IMR-90 (cell line): Measurements from ENCODE around the gene TAPBP. TPM values are rescaled to one million over a fixed set of nuclear protein-coding genes. Genes with fewer than 3 reads are reported as not detected.

Source experiments
- ATAC-seq: fragments of 200-7000 bp; cut with Tn5 transposase; 2 replicates; pipeline ENCODE4 v1.9.1; 2020; ENCODE audit warnings: low read depth, mild to moderate bottlenecking, moderate library complexity
- BruUV-seq: library from RNA; stranded (reverse); fragments of 400-500 nt; replicated peaks from 2 replicates; lab custom pipeline; 2021; lab: Mats Ljungman, UMichigan
- CTCF ChIA-PET: fragments of 300-600 bp; formaldehyde crosslinking; extraction: SDS; loops from one replicate; lab custom pipeline; 2021; ENCODE audit warnings: antibody characterized with exemption; lab: Yijun Ruan, JAX
- POLR2A ChIA-PET: fragments of 300-600 bp; sonication (Branson Sonifier 250); formaldehyde crosslinking; loops from one replicate; lab custom pipeline; 2022; ENCODE audit warnings: antibody characterized with exemption; ENCODE audit not compliant: unreplicated experiment; lab: Charles Lee
- DNase-seq: peaks from one replicate; pipeline ENCODE4 v3.0.0; 2013
- H2AFZ ChIP-seq: replicated peaks from 2 replicates; pipeline ENCODE3; 2013; ENCODE audit warnings: low read length, mild to moderate bottlenecking; ENCODE audit not compliant: poor library complexity
- H2AK5ac ChIP-seq: 2 replicates; pipeline ENCODE4 v1.6.1; 2013; ENCODE audit warnings: low read depth, low read length, inconsistent platforms
- H2AK9ac ChIP-seq: replicated peaks from 2 replicates; pipeline ENCODE3; 2013; ENCODE audit warnings: mild to moderate bottlenecking, low read depth, low read length, moderate library complexity; ENCODE audit not compliant: poor library complexity
- H2BK120ac ChIP-seq: 2 replicates; pipeline ENCODE4 v1.6.1; 2013; ENCODE audit warnings: low read depth, low read length, inconsistent platforms
- H2BK15ac ChIP-seq: 3 replicates; pipeline ENCODE4 v1.6.1; 2013; ENCODE audit warnings: low read depth, low read length, inconsistent platforms
- H2BK20ac ChIP-seq: 2 replicates; pipeline ENCODE4 v1.6.1; 2013; ENCODE audit warnings: low read depth, mild to moderate bottlenecking, inconsistent platforms, low read length, moderate library complexity
- H2BK5ac ChIP-seq: 2 replicates; pipeline ENCODE4 v1.6.1; 2013; ENCODE audit warnings: mild to moderate bottlenecking, low read depth, low read length, inconsistent platforms; ENCODE audit not compliant: poor library complexity, severe bottlenecking
- H3K14ac ChIP-seq: replicated peaks from 2 replicates; pipeline ENCODE4 v1.6.1; 2013; ENCODE audit warnings: low read depth, low read length, inconsistent platforms
- H3K18ac ChIP-seq: 2 replicates; pipeline ENCODE4 v1.6.1; 2013; ENCODE audit warnings: low read depth, low read length, control low read depth
- H3K23ac ChIP-seq: 2 replicates; pipeline ENCODE4 v1.6.1; 2013; ENCODE audit warnings: low read depth, low read length, inconsistent platforms
- H3K27ac ChIP-seq: 2 replicates; pipeline ENCODE4 v1.5.1; 2013; ENCODE audit warnings: mild to moderate bottlenecking, control low read depth, low read length; ENCODE audit not compliant: insufficient read depth
- H3K27me3 ChIP-seq: 2 replicates; pipeline ENCODE4 v1.6.1; 2013; ENCODE audit warnings: low read length; ENCODE audit not compliant: control insufficient read depth, insufficient read depth
- H3K36me3 ChIP-seq: 2 replicates; pipeline ENCODE4 v1.6.1; 2013; ENCODE audit warnings: low read length, mixed read lengths; ENCODE audit not compliant: control insufficient read depth, insufficient read depth
- H3K4ac ChIP-seq: 2 replicates; pipeline ENCODE4 v1.6.1; 2013; ENCODE audit warnings: low read depth, low read length, inconsistent platforms
- H3K4me1 ChIP-seq: 2 replicates; pipeline ENCODE4 v1.6.1; 2013; ENCODE audit warnings: low read length, mixed read lengths; ENCODE audit not compliant: control insufficient read depth, insufficient read depth
- H3K4me2 ChIP-seq: 2 replicates; pipeline ENCODE4 v1.6.1; 2013; ENCODE audit warnings: low read depth, mild to moderate bottlenecking, control low read depth, low read length, moderate library complexity
- H3K4me3 ChIP-seq: 2 replicates; pipeline ENCODE4 v1.5.1; 2013; ENCODE audit warnings: low read depth, mild to moderate bottlenecking, control low read depth, low read length, moderate library complexity; ENCODE audit not compliant: insufficient read depth
- H3K56ac ChIP-seq: 2 replicates; pipeline ENCODE4 v1.6.1; 2013; ENCODE audit warnings: low read length, inconsistent platforms; ENCODE audit not compliant: insufficient read depth; ENCODE audit errors: extremely low read depth
- H3K79me1 ChIP-seq, 2 experiments: 2 replicates each; pipeline ENCODE4 v1.6.1; 2013; ENCODE audit warnings: low read length in 2 of 2, inconsistent platforms in 1 of 2, low read depth in 1 of 2
- H3K9ac ChIP-seq: 2 replicates; pipeline ENCODE4 v1.6.1; 2013; ENCODE audit warnings: low read depth, low read length, control low read depth
- H3K9me1 ChIP-seq: 2 replicates; pipeline ENCODE4 v1.6.1; 2013; ENCODE audit warnings: low read length, inconsistent platforms; ENCODE audit not compliant: insufficient read depth
- H3K9me3 ChIP-seq: 2 replicates; pipeline ENCODE4 v1.6.1; 2013; ENCODE audit warnings: low read length; ENCODE audit not compliant: control insufficient read depth, insufficient read depth
- H4K20me1 ChIP-seq: 2 replicates; pipeline ENCODE4 v1.6.1; 2013; ENCODE audit warnings: low read length, inconsistent platforms; ENCODE audit not compliant: insufficient read depth
- H4K5ac ChIP-seq: 2 replicates; pipeline ENCODE4 v1.6.1; 2013; ENCODE audit warnings: mild to moderate bottlenecking, low read depth, low read length, control low read depth
- H4K8ac ChIP-seq, 2 experiments: 2 replicates each; pipeline ENCODE4 v1.6.1; 2013; ENCODE audit warnings: low read depth in 2 of 2, low read length in 2 of 2, control low read depth in 1 of 2, inconsistent platforms in 1 of 2
- H4K91ac ChIP-seq: 2 replicates; pipeline ENCODE4 v1.6.1; 2013; ENCODE audit warnings: low read depth, low read length, inconsistent platforms; ENCODE audit not compliant: insufficient read depth
- BHLHE40 ChIP-seq: fragments of 150-350 bp; IDR thresholded peaks from 2 replicates; pipeline ENCODE4 v1.6.1; 2016; ENCODE audit warnings: mild to moderate bottlenecking, low read depth, low read length
- CEBPB ChIP-seq: IDR thresholded peaks from 2 replicates; pipeline ENCODE4 v1.6.1; 2012; ENCODE audit warnings: low read depth, low read length, improper control_type of control experiment
- CHD1 ChIP-seq: IDR thresholded peaks from 2 replicates; pipeline ENCODE4 v1.6.1; 2012; ENCODE audit warnings: low read depth, low read length, improper control_type of control experiment
- CTCF ChIP-seq: conservative IDR thresholded peaks from 2 replicates; pipeline ENCODE4 v1.5.1; 2012; ENCODE audit warnings: mild to moderate bottlenecking, low read depth, low read length, improper control_type of control experiment
- ELK1 ChIP-seq: fragments of 150-350 bp; IDR thresholded peaks from 2 replicates; pipeline ENCODE4 v1.6.1; 2016; ENCODE audit warnings: low read depth, mild to moderate bottlenecking, low read length, moderate library complexity, borderline replicate concordance
- FOS ChIP-seq: fragments of 150-350 bp; IDR thresholded peaks from 2 replicates; pipeline ENCODE4 v1.6.1; 2016; ENCODE audit warnings: low read depth, low read length
- MAFK ChIP-seq: IDR thresholded peaks from 2 replicates; pipeline ENCODE4 v1.6.1; 2012; ENCODE audit warnings: low read depth, low read length, improper control_type of control experiment
- MAZ ChIP-seq: IDR thresholded peaks from 2 replicates; pipeline ENCODE4 v1.6.1; 2012; ENCODE audit warnings: low read depth, mild to moderate bottlenecking, low read length, improper control_type of control experiment, moderate library complexity, borderline replicate concordance
- MXI1 ChIP-seq: IDR thresholded peaks from 2 replicates; pipeline ENCODE4 v1.6.1; 2012; ENCODE audit warnings: low read depth, mild to moderate bottlenecking, low read length, moderate library complexity, borderline replicate concordance
- NFE2L2 ChIP-seq: fragments of 150-350 bp; IDR thresholded peaks from 2 replicates; pipeline ENCODE4 v1.6.1; 2016; ENCODE audit warnings: low read depth, mild to moderate bottlenecking, low read length
- POLR2A ChIP-seq: IDR thresholded peaks from 2 replicates; pipeline ENCODE4 v1.6.1; 2012; ENCODE audit warnings: mild to moderate bottlenecking, low read depth, low read length
- RAD21 ChIP-seq: IDR thresholded peaks from 2 replicates; pipeline ENCODE4 v1.6.1; 2012; ENCODE audit warnings: low read length, improper control_type of control experiment
- RCOR1 ChIP-seq: IDR thresholded peaks from 2 replicates; pipeline ENCODE4 v1.6.1; 2012; ENCODE audit warnings: mild to moderate bottlenecking, low read length, improper control_type of control experiment; ENCODE audit not compliant: insufficient replicate concordance
- RFX5 ChIP-seq: IDR thresholded peaks from 2 replicates; pipeline ENCODE4 v1.8.0; 2012; ENCODE audit warnings: low read depth, mild to moderate bottlenecking, low read length, moderate library complexity
- SMC3 ChIP-seq: fragments of 150-350 bp; IDR thresholded peaks from 2 replicates; pipeline ENCODE4 v1.6.1; 2016; ENCODE audit warnings: low read depth, mild to moderate bottlenecking, antibody characterized with exemption, low read length, moderate library complexity
- USF2 ChIP-seq: fragments of 150-350 bp; IDR thresholded peaks from 2 replicates; pipeline ENCODE4 v1.6.1; 2017; ENCODE audit warnings: mild to moderate bottlenecking, antibody characterized with exemption, low read length, low read depth
- WGBS, 2 experiments: methylation state at CpG; one replicate each; pipeline versions ENCODE4 v1.1.5 to v1.1.7; 2013; ENCODE audit warnings: missing lambda C conversion rate in 2 of 2; ENCODE audit not compliant: insufficient read length in 1 of 2; ENCODE audit errors: extremely low coverage in 2 of 2; 5-methylcytosine and 5-hydroxymethylcytosine counted together
- dilution Hi-C: fragments of 300-500 bp; cut with HindIII; formaldehyde crosslinking; loops from one replicate; pipeline ENCODE4 v1.14.3; 2018; ENCODE audit warnings: low sequenced_read_pairs; ENCODE audit not compliant: unreplicated experiment
- in situ Hi-C: fragments of 300-500 bp; cut with MboI; formaldehyde crosslinking; loops from 3 replicates; pipeline ENCODE4 v1.14.3; 2019; ENCODE audit warnings: low sequenced_read_pairs, inconsistent platforms, mixed read lengths
- intact Hi-C: fragments of 100-400 bp; cut with micrococcal nuclease; formaldehyde crosslinking; loops from 2 replicates; pipeline ENCODE4 v1.10.0; 2022
- polyA plus RNA-seq, 3 experiments: library from polyadenylated mRNA; depleted of rRNA; stranded (reverse); fragments of >200 nt; gene quantifications; 2 replicates each; pipeline ENCODE4 v1.2.3, GENCODE V29; 2012; ENCODE audit warnings: low replicate concordance in 1 of 3
- total RNA-seq: library from RNA; depleted of rRNA; stranded (reverse); fragments of >200 nt; gene quantifications from 2 replicates; pipeline ENCODE4 v1.2.3, GENCODE V29; 2012

TAPBP gene
- total and polyA plus RNA-seq, 2 of the 4 experiments (the other 2 are of a cell fraction) = 13.1 to 63.3 TPM

- Histone ChIP-seq H4K20me1 (peaks cover 6% of the 10 kb centered on the region), H3K4me3 (peak overlapping the region; percentile 85), H3K4me1 (peaks cover 30% of the 10 kb centered on the region), H3K9ac (peak overlapping the region; percentile 9), H3K79me1 (peaks cover 25 to 38% of the 10 kb centered on the region in 2 experiments), H2BK120ac (no peak overlapping the region), H3K9me3 (no peaks in the 10 kb centered on the region), H2AK5ac (no peak overlapping the region), H2BK20ac (no peak overlapping the region), H3K27ac (peak overlapping the region; percentile 1; the same call in 1 of the 2 replicates), H2AFZ (peak overlapping the region; percentile 86), H3K23ac (peak overlapping the region; percentile 31; the same call in 1 of the 2 replicates), H3K36me3 (peaks cover 24% of the 10 kb centered on the region), H3K14ac (no peak overlapping the region), H3K18ac (no peak overlapping the region), H3K9me1 (peaks cover 17% of the 10 kb centered on the region), H3K4me2 (peak overlapping the region; percentile 79), H2AK9ac (no peak overlapping the region), H3K27me3 (no peaks in the 10 kb centered on the region), H4K91ac (no peak overlapping the region), H4K8ac (peak overlapping the region; percentile 11 to 44; a peak in 2 of 4 replicates), H4K5ac (no peak overlapping the region), H2BK5ac (no peak overlapping the region), H2BK15ac (no peak overlapping the region), H3K56ac (peak overlapping the region; percentile 16; the same call in 1 of the 2 replicates), H3K4ac (peak overlapping the region; percentile 31; the same call in 1 of the 2 replicates)
- no peak for TF ChIP-seq CTCF
- TF ChIP-seq RAD21 = no peak
- TF ChIP-seq RCOR1 = no peak
- no peak for TF ChIP-seq MAFK
- TF ChIP-seq RFX5 = no peak
- TF ChIP-seq ELK1 = no peak
- TF ChIP-seq MAZ = no peak
- TF ChIP-seq BHLHE40 = no peak
- TF ChIP-seq POLR2A = no peak
- TF ChIP-seq FOS = no peak
- no peak for TF ChIP-seq MXI1
- no peak for TF ChIP-seq CHD1
- no peak for TF ChIP-seq SMC3
- no peak for TF ChIP-seq CEBPB
- TF ChIP-seq NFE2L2 = no peak
- TF ChIP-seq USF2 = no peak
- DNase-seq (no peak), ATAC-seq (no peak)
- dilution Hi-C loops (no loop called here), intact Hi-C loops (no loop called here), in situ Hi-C loops (no loop called here)
- no CpG with 5 or more reads among the region's 12 CpGs for WGBS, 2 experiments
- ChIA-PET CTCF (interaction anchor here (0.6 kb wide), 1 partner anchor 17 kb away, joined by 4 read pairs; no protein-coding TSS in a partner anchor), POLR2A (interaction anchor here (0.6 kb wide), 1 partner anchor 11 kb away, joined by 24 read pairs; no protein-coding TSS in a partner anchor)
- no TSS peak for BruUV-seq
Observed at GRCh38 chr6:33323623-33323948, 9.7 kb upstream of the TAPBP start.
